ENCODE data around the gene DUSP5. TPM values are rescaled to one million over a fixed set of nuclear protein-coding genes. Genes with fewer than 3 reads are reported as not detected.

The DUSP5 gene
- total RNA-seq, 1 donor: 10.1 TPM

- Histone ChIP-seq H3K36me3 (ENCODE audit: insufficient read depth, low read length) (no peaks in the 10 kb centered on the region), H3K4me3 (ENCODE audit: insufficient read depth, low read length) (no peak overlapping the region), H3K79me2 (ENCODE audit: insufficient read depth, low read length) (no peaks in the 10 kb centered on the region), H4K20me1 (ENCODE audit: insufficient read depth, low read length) (no peaks in the 10 kb centered on the region), H2AFZ (ENCODE audit: low read length) (no peak overlapping the region), H3K4me1 (ENCODE audit: insufficient read depth, low read length) (peaks cover 11% of the 10 kb centered on the region), H3K9me3 (ENCODE audit: low read depth, low read length) (no peaks in the 10 kb centered on the region), H3K27ac (ENCODE audit: low read depth, low read length) (no peak overlapping the region), H3K4me2 (ENCODE audit: insufficient read depth, low read length) (no peak overlapping the region), H3K27me3 (ENCODE audit: insufficient read depth, low read length) (no peaks in the 10 kb centered on the region)
- no peak for TF ChIP-seq CTCF (IDR thresholded peaks at IDR 0.05; ENCODE audit: extremely low read depth, low read depth, low read length)
- DNase-seq (ENCODE audit: insufficient read length, low spot score, missing footprints): no peak
Observed at GRCh38 chr10:110474826-110475225, 22.9 kb upstream of the DUSP5 start.

GRCh38 chr10:110475722-110476515 is 21.8 kb upstream of the DUSP5 start:
- TF ChIP-seq CTCF (IDR thresholded peaks at IDR 0.05; ENCODE audit: extremely low read depth, low read depth, low read length): no peak
- no peak for DNase-seq (ENCODE audit: insufficient read length, low spot score, missing footprints)
- no peak overlapping the region for H3K27ac ChIP-seq (ENCODE audit: low read depth, low read length)
- H3K4me2 ChIP-seq (ENCODE audit: insufficient read depth, low read length): no peak overlapping the region
- no peaks in the 10 kb centered on the region for H4K20me1 ChIP-seq (ENCODE audit: insufficient read depth, low read length)
- peaks cover 11% of the 10 kb centered on the region for H3K4me1 ChIP-seq (ENCODE audit: insufficient read depth, low read length)
- H2AFZ ChIP-seq (ENCODE audit: low read length): no peak overlapping the region
- no peak overlapping the region for H3K4me3 ChIP-seq (ENCODE audit: insufficient read depth, low read length)
- no peaks in the 10 kb centered on the region for H3K79me2 ChIP-seq (ENCODE audit: insufficient read depth, low read length)
- H3K27me3 ChIP-seq (ENCODE audit: insufficient read depth, low read length): no peaks in the 10 kb centered on the region
- H3K9me3 ChIP-seq (ENCODE audit: low read depth, low read length): no peaks in the 10 kb centered on the region
- H3K36me3 ChIP-seq (ENCODE audit: insufficient read depth, low read length): no peaks in the 10 kb centered on the region

GRCh38 chr10:110479710-110480109 is 18.0 kb upstream of the DUSP5 start:
- H3K9me3 ChIP-seq (ENCODE audit: low read depth, low read length): no peaks in the 10 kb centered on the region
- H3K36me3 ChIP-seq (ENCODE audit: insufficient read depth, low read length): no peaks in the 10 kb centered on the region
- H3K4me1 ChIP-seq (ENCODE audit: insufficient read depth, low read length): peaks cover 4% of the 10 kb centered on the region
- no peaks in the 10 kb centered on the region for H3K27me3 ChIP-seq (ENCODE audit: insufficient read depth, low read length)
- no peaks in the 10 kb centered on the region for H4K20me1 ChIP-seq (ENCODE audit: insufficient read depth, low read length)
- H3K79me2 ChIP-seq (ENCODE audit: insufficient read depth, low read length): no peaks in the 10 kb centered on the region
- TF ChIP-seq CTCF (IDR thresholded peaks at IDR 0.05; ENCODE audit: extremely low read depth, low read depth, low read length): no peak
- H2AFZ ChIP-seq (ENCODE audit: low read length): no peak overlapping the region
- no peak overlapping the region for H3K4me3 ChIP-seq (ENCODE audit: insufficient read depth, low read length)
- H3K27ac ChIP-seq (ENCODE audit: low read depth, low read length): no peak overlapping the region
- no peak overlapping the region for H3K4me2 ChIP-seq (ENCODE audit: insufficient read depth, low read length)
- DNase-seq (ENCODE audit: insufficient read length, low spot score, missing footprints): no peak

- Histone ChIP-seq H3K9me3 (ENCODE audit: low read depth, low read length) (no peaks in the 10 kb centered on the region), H3K4me2 (ENCODE audit: insufficient read depth, low read length) (no peak overlapping the region), H2AFZ (ENCODE audit: low read length) (no peak overlapping the region), H3K79me2 (ENCODE audit: insufficient read depth, low read length) (no peaks in the 10 kb centered on the region), H4K20me1 (ENCODE audit: insufficient read depth, low read length) (no peaks in the 10 kb centered on the region), H3K36me3 (ENCODE audit: insufficient read depth, low read length) (no peaks in the 10 kb centered on the region), H3K27me3 (ENCODE audit: insufficient read depth, low read length) (no peaks in the 10 kb centered on the region), H3K27ac (ENCODE audit: low read depth, low read length) (no peak overlapping the region), H3K4me3 (ENCODE audit: insufficient read depth, low read length) (no peak overlapping the region), H3K4me1 (ENCODE audit: insufficient read depth, low read length) (peaks cover 4% of the 10 kb centered on the region)
- no peak for TF ChIP-seq CTCF (IDR thresholded peaks at IDR 0.05; ENCODE audit: extremely low read depth, low read depth, low read length)
- DNase-seq (ENCODE audit: insufficient read length, low spot score, missing footprints): no peak
Observed at GRCh38 chr10:110480387-110480786, 17.3 kb upstream of the DUSP5 start.

Measured in osteoblast (primary cell).